ENCODE measurements around the gene RABEP2. TPM values are rescaled to one million over a fixed set of nuclear protein-coding genes. Genes with fewer than 3 reads are reported as not detected.

RABEP2 gene
- total and polyA plus RNA-seq, 9 of the 15 experiments (the other 6 are each of a cell fraction or from before 2014, with no cell fraction given), result 0.15 to 13.4 (median 3.5) TPM

DNA sequence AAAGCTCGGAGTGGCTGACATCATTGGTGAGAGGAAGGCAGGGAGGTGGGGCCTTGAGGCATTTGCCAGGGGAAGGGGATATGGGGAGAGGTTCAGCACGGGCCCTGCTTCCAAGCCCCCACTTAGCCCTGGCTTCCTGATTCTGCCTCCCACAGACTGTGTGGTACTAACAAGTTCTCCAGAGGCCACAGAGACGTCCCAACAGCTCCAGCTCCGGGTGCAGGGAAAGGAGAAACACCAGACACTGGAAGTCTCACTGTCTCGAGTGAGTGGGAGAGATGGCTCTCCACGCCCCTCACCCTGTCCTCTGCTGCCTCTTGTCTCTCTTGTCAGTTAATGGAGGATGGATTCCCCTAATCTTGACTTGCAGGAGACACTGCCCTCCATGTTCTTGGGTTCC is 33.8 kb upstream of the RABEP2 start:
- Histone ChIP-seq H3K9ac (ENCODE audit: insufficient read depth in 1 of 2, low read depth in 2 of 2, low read length in 2 of 2) (no peak overlapping the region), H3K27me3 (ENCODE audit: control insufficient read depth in 2 of 2, insufficient read depth in 2 of 2, low read length in 2 of 2) (no peaks in the 10 kb centered on the region), H3K4me1 (replicated peaks in 1 of 2; ENCODE audit: control insufficient read depth in 2 of 2, insufficient read depth in 2 of 2, low read length in 2 of 2) (no peaks in the 10 kb centered on the region), H3K79me2 (ENCODE audit: control insufficient read depth, insufficient read depth, low read length) (peaks cover 7% of the 10 kb centered on the region; the same call in 2 of the 3 replicates), H3K4me3 (no peak overlapping the region), H3K4me2 (ENCODE audit: insufficient read depth, low read length) (no peak overlapping the region), H3K36me3 (ENCODE audit: control insufficient read depth, insufficient read depth, low read length) (peaks cover 91% of the 10 kb centered on the region), H3K9me1 (ENCODE audit: control insufficient read depth, insufficient read depth, low read length) (no peaks in the 10 kb centered on the region), H3K9me3 (replicated peaks; ENCODE audit: control insufficient read depth, insufficient read depth, low read depth, low read length) (no peaks in the 10 kb centered on the region), H3K27ac (ENCODE audit: extremely low read depth, low read depth, low read length) (no peak overlapping the region), H4K20me1 (replicated peaks; ENCODE audit: control insufficient read depth, insufficient read depth, low read length) (peaks cover 5% of the 10 kb centered on the region; the same call in 1 of the 2 replicates), H2AFZ (ENCODE audit: low read depth, low read length) (no peak overlapping the region)
- POLR2A ChIA-PET, result interaction anchor here (1.2 to 1.4 kb wide), 2 partner anchors 10 to 16 kb away, joined by 3 read pairs; no protein-coding TSS in a partner anchor
- CTCF ChIA-PET (ENCODE audit: low intra/inter-chr PET ratio), result interaction anchor here (0.7 kb wide), 1 partner anchor 853 kb away, joined by 5 read pairs; no protein-coding TSS in a partner anchor
- intact Hi-C loops (cut with micrococcal nuclease), result no loop called here
- BruUV-seq (replicated peaks), result no TSS peak
- in situ Hi-C loops (cut with MboI), result loop anchor here (25.0 kb wide), 1 partner anchor 297 kb away; no protein-coding TSS in a partner anchor
- 77% methylated on average over 5 of the region's 6 CpGs for WGBS (ENCODE audit: insufficient coverage, low coverage, missing lambda C conversion rate)
- FAIRE-seq (no peak), ATAC-seq (no peak; the same call in 2 of the 3 replicates), DNase-seq (ENCODE audit: extremely low read depth in 1 of 4, low spot score in 3 of 4) (no peak)
- TF ChIP-seq MBD2 (IDR thresholded peaks at IDR 0.05; ENCODE audit: borderline replicate concordance, low read depth) (no peak), POLR2G (IDR thresholded peaks at IDR 0.05; ENCODE audit: low read depth, low read length) (0 out of 2 replicates have a peak, but pooled peaks have one; percentile 26), NFE2L1 (tag; IDR thresholded peaks at IDR 0.05; ENCODE audit: borderline replicate concordance, low read depth) (no peak), SLC30A9 (CRISPR knock-in tag; IDR thresholded peaks at IDR 0.05) (no peak), OTX1 (CRISPR knock-in tag; IDR thresholded peaks at IDR 0.05) (no peak)
- TF ChIP-seq, protein P1, sequence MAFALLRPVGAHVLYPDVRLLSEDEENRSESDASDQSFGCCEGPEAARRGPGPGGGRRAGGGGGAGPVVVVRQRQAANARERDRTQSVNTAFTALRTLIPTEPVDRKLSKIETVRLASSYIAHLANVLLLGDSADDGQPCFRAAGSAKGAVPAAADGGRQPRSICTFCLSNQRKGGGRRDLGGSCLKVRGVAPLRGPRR (CRISPR knock-in tag; IDR thresholded peaks at IDR 0.05), result no peak
- TF ChIP-seq, protein P2, sequence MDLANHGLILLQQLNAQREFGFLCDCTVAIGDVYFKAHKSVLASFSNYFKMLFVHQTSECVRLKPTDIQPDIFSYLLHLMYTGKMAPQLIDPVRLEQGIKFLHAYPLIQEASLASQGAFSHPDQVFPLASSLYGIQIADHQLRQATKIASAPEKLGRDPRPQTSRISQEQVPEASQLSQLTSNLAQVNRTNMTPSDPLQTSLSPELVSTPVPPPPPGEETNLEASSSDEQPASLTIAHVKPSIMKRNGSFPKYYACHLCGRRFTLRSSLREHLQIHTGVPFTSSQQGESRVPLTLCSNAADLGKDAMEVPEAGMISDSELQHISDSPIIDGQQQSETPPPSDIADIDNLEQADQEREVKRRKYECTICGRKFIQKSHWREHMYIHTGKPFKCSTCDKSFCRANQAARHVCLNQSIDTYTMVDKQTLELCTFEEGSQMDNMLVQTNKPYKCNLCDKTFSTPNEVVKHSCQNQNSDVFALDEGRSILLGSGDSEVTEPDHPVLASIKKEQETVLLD (IDR thresholded peaks at IDR 0.05), result no peak
- TF ChIP-seq, protein P3, sequence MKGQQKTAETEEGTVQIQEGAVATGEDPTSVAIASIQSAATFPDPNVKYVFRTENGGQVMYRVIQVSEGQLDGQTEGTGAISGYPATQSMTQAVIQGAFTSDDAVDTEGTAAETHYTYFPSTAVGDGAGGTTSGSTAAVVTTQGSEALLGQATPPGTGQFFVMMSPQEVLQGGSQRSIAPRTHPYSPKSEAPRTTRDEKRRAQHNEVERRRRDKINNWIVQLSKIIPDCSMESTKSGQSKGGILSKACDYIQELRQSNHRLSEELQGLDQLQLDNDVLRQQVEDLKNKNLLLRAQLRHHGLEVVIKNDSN (CRISPR knock-in tag; IDR thresholded peaks at IDR 0.05), result no peak
